Endothelial cell of umbilical vein (primary cell): ENCODE measurements around the gene RBM6. TPM values are rescaled to one million over a fixed set of nuclear protein-coding genes. Genes with fewer than 3 reads are reported as not detected.
A peak's percentile ranks its signal among the peaks of the same experiment; 100 is the strongest.

Source experiments
- BruUV-seq: library from RNA; stranded (reverse); fragments of 400-500 nt; replicated peaks from 2 replicates; lab custom pipeline; 2021; lab: Mats Ljungman, UMichigan
- CTCF ChIA-PET: fragments of 300-600, 350-600 bp; sonication (Branson Sonifier 250); formaldehyde crosslinking; loops from one replicate; lab custom pipeline; 2021; ENCODE audit warnings: antibody characterized with exemption, inconsistent platforms; lab: Charles Lee
- POLR2A ChIA-PET: fragments of 300-600, 350-600 bp; sonication (Branson Sonifier 250); formaldehyde crosslinking; loops from one replicate; lab custom pipeline; 2021; ENCODE audit warnings: antibody characterized with exemption, inconsistent platforms; lab: Charles Lee
- DNase-seq: peaks from one replicate; pipeline ENCODE4 v3.0.0-alpha.2; 2011; ENCODE audit warnings: low read depth, low spot score
- FAIRE-seq: peaks from 2 replicates; lab custom pipeline; 2011; peaks lifted over from hg19 to GRCh38; lab: Jason Lieb, UNC
- H2AFZ ChIP-seq: 2 replicates; pipeline ENCODE4 v1.6.0; 2012; ENCODE audit warnings: low read depth, low read length, control low read depth, inconsistent platforms
- H3K27ac ChIP-seq: 2 replicates; pipeline ENCODE4 v1.5.1; 2011; ENCODE audit warnings: low read depth, mild to moderate bottlenecking, control low read depth, low read length, moderate library complexity; ENCODE audit not compliant: insufficient read depth
- H3K27me3 ChIP-seq, 2 experiments: 2 replicates each; pipeline versions ENCODE4 v1.6.0 to v1.6.1; 2011; ENCODE audit warnings: low read length in 2 of 2, mixed read lengths in 1 of 2; ENCODE audit not compliant: control insufficient read depth in 2 of 2, insufficient read depth in 2 of 2
- H3K36me3 ChIP-seq, 2 experiments: 2 replicates in 1 of 2; 3 replicates in 1 of 2; pipeline ENCODE4 v1.5.1; 2011; ENCODE audit warnings: low read length in 2 of 2, mild to moderate bottlenecking in 1 of 2, moderate library complexity in 1 of 2; ENCODE audit not compliant: control insufficient read depth in 2 of 2, insufficient read depth in 2 of 2; ENCODE audit errors: extremely low read depth in 1 of 2
- H3K4me1 ChIP-seq: 3 replicates; pipeline ENCODE4 v1.5.1; 2011; ENCODE audit warnings: mild to moderate bottlenecking, low read length; ENCODE audit not compliant: control insufficient read depth, insufficient read depth; ENCODE audit errors: extremely low read depth
- H3K4me2 ChIP-seq: 2 replicates; pipeline ENCODE4 v1.6.1; 2011; ENCODE audit warnings: low read length, control low read depth, mixed read lengths; ENCODE audit not compliant: insufficient read depth
- H3K4me3 ChIP-seq, 3 experiments: fragments of 200-600 bp in 1 of 3; sonication (generic), shearing (Covaris generic) in 1 of 3; replicated peaks in 1 of 3; 2 replicates each; pipeline ENCODE4 v1.5.1; 2011 to 2016; ENCODE audit warnings: control low read depth in 3 of 3, low read length in 3 of 3, mild to moderate bottlenecking in 2 of 3, inconsistent platforms in 1 of 3, low read depth in 1 of 3, moderate library complexity in 1 of 3; ENCODE audit not compliant: insufficient read depth in 1 of 3
- H3K79me2 ChIP-seq: 2 replicates; pipeline ENCODE4 v1.6.0; 2012; ENCODE audit warnings: low read length, inconsistent platforms; ENCODE audit not compliant: control insufficient read depth, insufficient read depth
- H3K9ac ChIP-seq: replicated peaks from 2 replicates; pipeline ENCODE3; 2011; ENCODE audit warnings: low read length, control low read depth; ENCODE audit not compliant: insufficient read depth; ENCODE audit errors: extremely low read depth
- H3K9me1 ChIP-seq: replicated peaks from 3 replicates; pipeline ENCODE4 v1.6.0; 2011; ENCODE audit warnings: mild to moderate bottlenecking, low read length; ENCODE audit not compliant: control insufficient read depth, insufficient read depth; ENCODE audit errors: extremely low read depth
- H3K9me3 ChIP-seq: replicated peaks from 2 replicates; pipeline ENCODE4 v1.5.1; 2012; ENCODE audit warnings: low read length, inconsistent platforms; ENCODE audit not compliant: control insufficient read depth, insufficient read depth
- H4K20me1 ChIP-seq: replicated peaks from 2 replicates; pipeline ENCODE3; 2011; ENCODE audit warnings: mild to moderate bottlenecking, low read length; ENCODE audit not compliant: control insufficient read depth, insufficient read depth; ENCODE audit errors: extremely low read depth
- EZH2 ChIP-seq: IDR thresholded peaks from 2 replicates; pipeline ENCODE4 v1.6.1; 2012; ENCODE audit warnings: borderline replicate concordance, low read depth, mild to moderate bottlenecking, moderate library complexity, low read length, inconsistent platforms; ENCODE audit not compliant: severe bottlenecking
- FOS ChIP-seq: IDR thresholded peaks from 2 replicates; pipeline ENCODE4 v1.6.1; 2011; ENCODE audit warnings: mild to moderate bottlenecking, low read length, moderate library complexity, borderline replicate concordance; ENCODE audit not compliant: insufficient read depth
- GATA2 ChIP-seq: IDR thresholded peaks from 2 replicates; pipeline ENCODE4 v1.7.0; 2011; ENCODE audit warnings: low read depth, mild to moderate bottlenecking, moderate library complexity, mixed read lengths, low read length; ENCODE audit not compliant: insufficient read length, insufficient read depth
- JUN ChIP-seq: IDR thresholded peaks from 2 replicates; pipeline ENCODE4 v1.6.1; 2011; ENCODE audit warnings: borderline replicate concordance, low read depth; ENCODE audit not compliant: insufficient read length, insufficient read depth
- MYC ChIP-seq: IDR thresholded peaks from one replicate; pipeline ENCODE4 v1.6.1; 2011; ENCODE audit warnings: mild to moderate bottlenecking, low read depth, low read length
- POLR2A ChIP-seq: IDR thresholded peaks from 2 replicates; pipeline ENCODE4 v1.6.1; 2012; ENCODE audit warnings: low read depth, mild to moderate bottlenecking, control low read depth, low read length
- POLR2AphosphoS5 ChIP-seq: IDR thresholded peaks from 2 replicates; pipeline ENCODE4 v1.6.1; 2012; ENCODE audit warnings: low read depth, mild to moderate bottlenecking, control low read depth, low read length, moderate library complexity; ENCODE audit not compliant: insufficient read depth
- dilution Hi-C: fragments of 300-500 bp; cut with MboI; formaldehyde crosslinking; loops from one replicate; pipeline ENCODE4 v1.15.0; 2019; ENCODE audit warnings: low sequenced_read_pairs; ENCODE audit not compliant: extremely low pct_ligation_motif_present
- intact Hi-C: fragments of 100-400 bp; cut with micrococcal nuclease; formaldehyde crosslinking; loops from one replicate; pipeline ENCODE4 v1.10.0; 2022
- polyA plus RNA-seq, 4 experiments: library from polyadenylated mRNA; depleted of rRNA in 3 of 4; stranded (reverse) in 3 of 4; unstranded in 1 of 4; fragments of >200 nt; gene quantifications; 2 replicates each; pipeline versions ENCODE4 v1.2.1 to v1.2.3, GENCODE V29; 2011 to 2012; ENCODE audit warnings: missing spikeins in 1 of 4
- total RNA-seq: library from RNA; stranded (reverse); gene quantifications from 2 replicates; pipeline ENCODE4 v1.2.3, GENCODE V29; 2021
- TF ChIP-seq, protein P1 (sequence below), 2 donors: IDR thresholded peaks; 1 replicate in 1 of 2; 2 replicates in 1 of 2; pipeline ENCODE4 v1.5.1; 2011; ENCODE audit warnings: low read length in 2 of 2, mild to moderate bottlenecking in 2 of 2, moderate library complexity in 2 of 2, control low read depth in 1 of 2, inconsistent platforms in 1 of 2, low read depth in 1 of 2; ENCODE audit not compliant: insufficient read depth in 1 of 2; ENCODE audit errors: extremely low read depth in 1 of 2
- TF ChIP-seq, protein P2 (sequence below): IDR thresholded peaks from 2 replicates; pipeline ENCODE4 v1.6.1; 2011; ENCODE audit not compliant: insufficient read depth, insufficient read length

RBM6 gene
- total and polyA plus RNA-seq, 2 donors (not counting 3 experiments of a cell fraction or from before 2014, with no cell fraction given): 30.4 to 94.5 TPM

DNA sequence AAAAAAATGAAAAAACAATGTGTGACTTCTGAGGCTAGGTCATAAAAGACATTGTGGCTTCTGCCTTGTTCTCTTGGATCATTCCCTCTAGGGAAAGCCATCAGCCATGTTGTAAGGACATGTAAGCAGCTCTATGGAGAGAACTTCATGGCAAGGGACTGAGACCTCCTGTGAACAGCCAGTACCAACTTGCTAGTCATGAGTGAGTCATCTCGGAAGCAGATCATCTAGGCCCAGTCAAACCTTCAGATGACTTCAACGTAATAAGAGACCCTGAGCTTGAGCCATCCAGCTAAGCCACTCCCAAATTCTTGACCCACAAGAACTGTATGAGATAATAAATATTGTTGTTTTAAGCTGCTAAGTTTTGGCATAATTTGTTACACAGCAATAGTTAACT is 15.3 kb upstream of the RBM6 start:
- Histone ChIP-seq H2AFZ (no peak overlapping the region), H3K27me3 (no peaks in the 10 kb centered on the region), H3K9me3 (no peaks in the 10 kb centered on the region), H3K4me2 (no peak overlapping the region), H3K4me3 (no peak overlapping the region), H3K36me3 (no peaks in the 10 kb centered on the region), H3K9ac (no peak overlapping the region), H3K9me1 (no peaks in the 10 kb centered on the region), H3K4me1 (peaks cover 3% of the 10 kb centered on the region), H4K20me1 (no peaks in the 10 kb centered on the region), H3K79me2 (peaks cover 6% of the 10 kb centered on the region), H3K27ac (no peak overlapping the region)
- dilution Hi-C loops: no loop called here
- POLR2A ChIA-PET: interaction anchor here (1.3 kb wide), 1 partner anchor 15 kb away, joined by 5 read pairs; the partner anchor contains the start of gene RBM6
- TF ChIP-seq, protein P1, sequence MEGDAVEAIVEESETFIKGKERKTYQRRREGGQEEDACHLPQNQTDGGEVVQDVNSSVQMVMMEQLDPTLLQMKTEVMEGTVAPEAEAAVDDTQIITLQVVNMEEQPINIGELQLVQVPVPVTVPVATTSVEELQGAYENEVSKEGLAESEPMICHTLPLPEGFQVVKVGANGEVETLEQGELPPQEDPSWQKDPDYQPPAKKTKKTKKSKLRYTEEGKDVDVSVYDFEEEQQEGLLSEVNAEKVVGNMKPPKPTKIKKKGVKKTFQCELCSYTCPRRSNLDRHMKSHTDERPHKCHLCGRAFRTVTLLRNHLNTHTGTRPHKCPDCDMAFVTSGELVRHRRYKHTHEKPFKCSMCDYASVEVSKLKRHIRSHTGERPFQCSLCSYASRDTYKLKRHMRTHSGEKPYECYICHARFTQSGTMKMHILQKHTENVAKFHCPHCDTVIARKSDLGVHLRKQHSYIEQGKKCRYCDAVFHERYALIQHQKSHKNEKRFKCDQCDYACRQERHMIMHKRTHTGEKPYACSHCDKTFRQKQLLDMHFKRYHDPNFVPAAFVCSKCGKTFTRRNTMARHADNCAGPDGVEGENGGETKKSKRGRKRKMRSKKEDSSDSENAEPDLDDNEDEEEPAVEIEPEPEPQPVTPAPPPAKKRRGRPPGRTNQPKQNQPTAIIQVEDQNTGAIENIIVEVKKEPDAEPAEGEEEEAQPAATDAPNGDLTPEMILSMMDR (IDR thresholded peaks at IDR 0.05; ENCODE audit: extremely low read depth in 1 of 2, insufficient read depth in 1 of 2, low read depth in 1 of 2, low read length in 2 of 2): no peak
- no peak for TF ChIP-seq POLR2A
- peak; percentile 69 for TF ChIP-seq FOS
- no peak for TF ChIP-seq GATA2
- peak; percentile 46 for TF ChIP-seq JUN
- intact Hi-C loops: no loop called here
- peak; percentile 82 for FAIRE-seq
- CTCF ChIA-PET: interaction anchor here (0.8 kb wide), 1 partner anchor 19 kb away, joined by 3 read pairs; no protein-coding TSS in a partner anchor
- BruUV-seq: no TSS peak
- DNase-seq: peak; percentile 23

DNA sequence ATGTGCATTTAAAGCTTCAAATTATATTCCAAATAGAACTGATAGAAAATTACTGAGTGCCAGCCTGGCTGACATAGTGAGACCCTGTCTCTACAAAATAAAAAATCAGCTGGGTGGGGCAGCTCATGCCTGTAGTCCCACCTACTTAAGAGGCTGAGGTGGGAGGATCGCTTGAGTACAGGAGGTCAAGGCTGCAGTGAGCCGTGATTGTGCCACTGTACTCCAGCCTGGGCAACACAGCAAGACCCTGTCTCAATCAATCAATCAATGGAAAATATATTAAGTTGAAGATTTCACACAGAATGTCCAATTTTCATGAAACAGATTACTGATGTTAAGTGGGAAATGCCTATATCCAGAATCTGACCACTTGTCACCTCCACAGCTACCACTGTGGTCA is 14.5 kb upstream of the RBM6 start:
- ChIA-PET POLR2A (no interaction called here), CTCF (no interaction called here)
- no peak for FAIRE-seq
- Histone ChIP-seq H3K27ac (no peak overlapping the region), H4K20me1 (no peaks in the 10 kb centered on the region), H3K4me2 (no peak overlapping the region), H3K79me2 (peaks cover 6% of the 10 kb centered on the region), H3K9me1 (no peaks in the 10 kb centered on the region), H2AFZ (no peak overlapping the region), H3K9ac (no peak overlapping the region), H3K4me3 (no peak overlapping the region), H3K27me3 (no peaks in the 10 kb centered on the region), H3K4me1 (peaks cover 5% of the 10 kb centered on the region), H3K36me3 (no peaks in the 10 kb centered on the region), H3K9me3 (no peaks in the 10 kb centered on the region)
- dilution Hi-C loops (no loop called here), intact Hi-C loops (no loop called here)
- TF ChIP-seq JUN (no peak), FOS (no peak), POLR2A (no peak), GATA2 (no peak), POLR2AphosphoS5 (no peak), EZH2 (no peak), MYC (no peak)
- TF ChIP-seq, protein P2, sequence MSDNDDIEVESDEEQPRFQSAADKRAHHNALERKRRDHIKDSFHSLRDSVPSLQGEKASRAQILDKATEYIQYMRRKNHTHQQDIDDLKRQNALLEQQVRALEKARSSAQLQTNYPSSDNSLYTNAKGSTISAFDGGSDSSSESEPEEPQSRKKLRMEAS: no peak
- TF ChIP-seq, protein P1 (IDR thresholded peaks at IDR 0.05; ENCODE audit: extremely low read depth in 1 of 2, insufficient read depth in 1 of 2, low read depth in 1 of 2, low read length in 2 of 2): no peak
- BruUV-seq: no TSS peak
- DNase-seq: no peak
